HL-60 (cell line): ENCODE results near the gene CCR5.

Source experiments
- DNase-seq, 2 experiments: peaks; one replicate each; pipeline ENCODE4 v3.0.0-alpha.2; 2010 to 2020; ENCODE audit warnings: low read depth in 1 of 2, low spot score in 1 of 2
- H3K27ac ChIP-seq: fragments of 250-450 bp; sonication (Bioruptor Pico); replicated peaks from 2 replicates; pipeline ENCODE4 v1.5.1; 2020; ENCODE audit warnings: mild to moderate bottlenecking, moderate library complexity
- H3K27me3 ChIP-seq: fragments of 250-450 bp; sonication (Bioruptor Pico); 2 replicates; pipeline ENCODE4 v1.5.1; 2021; ENCODE audit warnings: mild to moderate bottlenecking, moderate library complexity; ENCODE audit not compliant: insufficient read depth, poor library complexity, severe bottlenecking
- H3K4me3 ChIP-seq: replicated peaks from 2 replicates; pipeline ENCODE4 v1.5.1; 2011; ENCODE audit warnings: mild to moderate bottlenecking, control low read depth, low read length; ENCODE audit not compliant: insufficient read depth
- GABPA ChIP-seq: IDR thresholded peaks from 2 replicates; pipeline ENCODE4 v1.6.1; 2012; ENCODE audit warnings: low read depth
- POLR2AphosphoS5 ChIP-seq: IDR thresholded peaks from 2 replicates; pipeline ENCODE4 v1.6.1; 2012; ENCODE audit warnings: low read depth
- REST ChIP-seq: IDR thresholded peaks from 2 replicates; pipeline ENCODE4 v1.6.1; 2012; ENCODE audit warnings: low read depth; ENCODE audit not compliant: insufficient replicate concordance
- SPI1 ChIP-seq: IDR thresholded peaks from 2 replicates; pipeline ENCODE4 v1.6.1; 2012; ENCODE audit warnings: low read depth, mild to moderate bottlenecking, borderline replicate concordance
- TF ChIP-seq, protein P1 (sequence below): IDR thresholded peaks from one replicate; pipeline ENCODE4 v1.5.1; 2011; ENCODE audit warnings: low read length, control low read depth, inconsistent platforms; ENCODE audit not compliant: insufficient read depth

CCR5 gene

GRCh38 chr3:46359733-46360493, 10.8 kb upstream of the CCR5 start:
- no peak for DNase-seq
- no peak overlapping the region for H3K4me3 ChIP-seq
- TF ChIP-seq, protein P1, sequence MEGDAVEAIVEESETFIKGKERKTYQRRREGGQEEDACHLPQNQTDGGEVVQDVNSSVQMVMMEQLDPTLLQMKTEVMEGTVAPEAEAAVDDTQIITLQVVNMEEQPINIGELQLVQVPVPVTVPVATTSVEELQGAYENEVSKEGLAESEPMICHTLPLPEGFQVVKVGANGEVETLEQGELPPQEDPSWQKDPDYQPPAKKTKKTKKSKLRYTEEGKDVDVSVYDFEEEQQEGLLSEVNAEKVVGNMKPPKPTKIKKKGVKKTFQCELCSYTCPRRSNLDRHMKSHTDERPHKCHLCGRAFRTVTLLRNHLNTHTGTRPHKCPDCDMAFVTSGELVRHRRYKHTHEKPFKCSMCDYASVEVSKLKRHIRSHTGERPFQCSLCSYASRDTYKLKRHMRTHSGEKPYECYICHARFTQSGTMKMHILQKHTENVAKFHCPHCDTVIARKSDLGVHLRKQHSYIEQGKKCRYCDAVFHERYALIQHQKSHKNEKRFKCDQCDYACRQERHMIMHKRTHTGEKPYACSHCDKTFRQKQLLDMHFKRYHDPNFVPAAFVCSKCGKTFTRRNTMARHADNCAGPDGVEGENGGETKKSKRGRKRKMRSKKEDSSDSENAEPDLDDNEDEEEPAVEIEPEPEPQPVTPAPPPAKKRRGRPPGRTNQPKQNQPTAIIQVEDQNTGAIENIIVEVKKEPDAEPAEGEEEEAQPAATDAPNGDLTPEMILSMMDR, result no peak
- TF ChIP-seq POLR2AphosphoS5 (no peak), GABPA (no peak), SPI1 (peak; percentile 78), REST (no peak)
- H3K27ac ChIP-seq, result peak overlapping the region; percentile 12; the same call in 1 of the 2 replicates
- H3K27me3 ChIP-seq, result no peaks in the 10 kb centered on the region

DNA sequence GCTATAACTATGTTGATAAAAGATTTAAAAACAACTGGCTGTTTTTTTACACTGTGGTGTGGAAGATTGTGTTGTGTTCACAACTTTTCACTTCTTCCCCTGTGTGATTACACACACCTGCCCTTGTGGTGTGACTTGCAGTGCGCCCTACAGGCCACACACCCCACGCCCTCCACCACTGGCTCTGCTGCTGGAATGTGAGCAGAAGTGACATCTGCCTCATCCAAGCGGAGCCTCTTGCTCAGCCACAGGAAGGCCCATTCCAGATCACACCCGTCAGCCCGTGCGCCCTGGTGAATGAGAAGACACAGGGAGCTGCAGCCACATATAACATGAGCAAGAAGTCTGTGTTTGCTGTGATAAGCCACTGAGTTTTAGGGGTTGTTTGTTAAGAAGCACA, 9.8 kb upstream of the CCR5 start:
- DNase-seq, result peak; percentile 52 to 60

More for the DNA sequence above, 9.8 kb upstream of the CCR5 start:
- H3K27ac ChIP-seq, result peak overlapping the region; percentile 70
- no peaks in the 10 kb centered on the region for H3K27me3 ChIP-seq
- TF ChIP-seq REST (no peak), SPI1 (no peak), POLR2AphosphoS5 (no peak), GABPA (no peak)
- TF ChIP-seq, protein P1, result no peak
- H3K4me3 ChIP-seq, result no peak overlapping the region
